SK-N-SH treated with all-trans-retinoic acid at 6 μM for 48 hours (cell line): ENCODE measurements around the gene CEP164.

Experiments used
- ATAC-seq: fragments of 200-7000 bp; cut with Tn5 transposase; 3 replicates; pipeline ENCODE4 v1.9.1; 2020; ENCODE audit warnings: mild to moderate bottlenecking, moderate library complexity
- ARNTL ChIP-seq: fragments of 450-650 bp; formaldehyde crosslinking; IDR thresholded peaks from 2 replicates; pipeline ENCODE4 v1.5.0; 2020; ENCODE audit warnings: low read depth, mild to moderate bottlenecking, moderate library complexity, borderline replicate concordance
- CREB5 ChIP-seq: fragments of 250-450 bp; sonication (Bioruptor Pico); IDR thresholded peaks from 2 replicates; pipeline ENCODE4 v1.5.1; 2020; ENCODE audit warnings: low read depth, mild to moderate bottlenecking, moderate library complexity
- CSDC2 ChIP-seq: fragments of 250-450 bp; sonication (Bioruptor Pico); IDR thresholded peaks from 2 replicates; pipeline ENCODE4 v1.5.0; 2020; ENCODE audit warnings: mild to moderate bottlenecking, moderate library complexity
- CSRNP3 ChIP-seq: fragments of 250-450 bp; sonication (Bioruptor Pico); IDR thresholded peaks from 2 replicates; pipeline ENCODE4 v1.5.1; 2021; ENCODE audit warnings: mild to moderate bottlenecking, moderate library complexity
- ESRRG ChIP-seq: fragments of 250-450 bp; sonication (Bioruptor Pico); IDR thresholded peaks from 2 replicates; pipeline ENCODE4 v1.6.1; 2021; ENCODE audit warnings: mild to moderate bottlenecking
- GLIS3 ChIP-seq: fragments of 250-450 bp; sonication (Bioruptor Pico); IDR thresholded peaks from 2 replicates; pipeline ENCODE4 v1.5.0; 2020; ENCODE audit warnings: mild to moderate bottlenecking, moderate library complexity
- ISL1 ChIP-seq: fragments of 250-450 bp; sonication (Bioruptor Pico); IDR thresholded peaks from 2 replicates; pipeline ENCODE4 v2.1.2; 2022; ENCODE audit warnings: mild to moderate bottlenecking, moderate library complexity
- OSR1 ChIP-seq: fragments of 250-450 bp; sonication (Bioruptor Pico); IDR thresholded peaks from 2 replicates; pipeline ENCODE4 v1.8.0; 2022; ENCODE audit warnings: moderate library complexity, mild to moderate bottlenecking, inconsistent platforms
- PATZ1 ChIP-seq: fragments of 250-450 bp; sonication (Bioruptor Pico); IDR thresholded peaks from 2 replicates; pipeline ENCODE4 v1.8.0; 2020; ENCODE audit warnings: mild to moderate bottlenecking, moderate library complexity, borderline replicate concordance
- POU6F1 ChIP-seq: fragments of 250-450 bp; sonication (Bioruptor Pico); IDR thresholded peaks from 2 replicates; pipeline ENCODE4 v1.8.0; 2021; ENCODE audit warnings: low read depth, mild to moderate bottlenecking, moderate library complexity, borderline replicate concordance
- PPARA ChIP-seq: fragments of 250-450 bp; sonication (Bioruptor Pico); IDR thresholded peaks from 2 replicates; pipeline ENCODE4 v1.5.0; 2020; ENCODE audit warnings: mild to moderate bottlenecking, borderline replicate concordance
- RARB ChIP-seq: fragments of 250-450 bp; sonication (Bioruptor Pico); IDR thresholded peaks from 2 replicates; pipeline ENCODE4 v1.8.0; 2021; ENCODE audit warnings: mild to moderate bottlenecking, moderate library complexity
- SNAI2 ChIP-seq: fragments of 250-450 bp; sonication (Bioruptor Pico); IDR thresholded peaks from 2 replicates; pipeline ENCODE4 v1.5.0; 2020; ENCODE audit warnings: mild to moderate bottlenecking, moderate library complexity
- TCF4 ChIP-seq: fragments of 250-450 bp; sonication (Bioruptor Pico); IDR thresholded peaks from 2 replicates; pipeline ENCODE4 v1.8.0; 2021; ENCODE audit warnings: mild to moderate bottlenecking, moderate library complexity, borderline replicate concordance
- TSHZ2 ChIP-seq: fragments of 250-450 bp; sonication (Bioruptor Pico); IDR thresholded peaks from 2 replicates; pipeline ENCODE4 v1.5.0; 2020; ENCODE audit warnings: mild to moderate bottlenecking, moderate library complexity
- ZC3H10 ChIP-seq: fragments of 250-450 bp; sonication (Bioruptor Pico); IDR thresholded peaks from 2 replicates; pipeline ENCODE4 v1.5.1; 2021; ENCODE audit warnings: mild to moderate bottlenecking, moderate library complexity
- ZFP3 ChIP-seq: fragments of 250-450 bp; sonication (Bioruptor Pico); IDR thresholded peaks from 2 replicates; pipeline ENCODE4 v1.5.0; 2020; ENCODE audit warnings: mild to moderate bottlenecking, moderate library complexity
- ZFP30 ChIP-seq: fragments of 450-650 bp; formaldehyde crosslinking; IDR thresholded peaks from 2 replicates; pipeline ENCODE4 v1.5.0; 2022; ENCODE audit warnings: mild to moderate bottlenecking, moderate library complexity
- ZNF565 ChIP-seq: fragments of 450-650 bp; formaldehyde crosslinking; conservative IDR thresholded peaks from 2 replicates; pipeline ENCODE4 v1.5.0; 2020; ENCODE audit warnings: low read depth, mild to moderate bottlenecking, moderate library complexity
- ZNF70 ChIP-seq: fragments of 450-650 bp; formaldehyde crosslinking; IDR thresholded peaks from 2 replicates; pipeline ENCODE4 v1.5.0; 2020; ENCODE audit warnings: mild to moderate bottlenecking, moderate library complexity
- ZNF8 ChIP-seq: fragments of 450-650 bp; formaldehyde crosslinking; IDR thresholded peaks from 2 replicates; pipeline ENCODE4 v1.5.0; 2020; ENCODE audit warnings: mild to moderate bottlenecking, moderate library complexity

CEP164 gene

GRCh38 chr11:117332843-117333242, 5.2 kb downstream of the CEP164 start:
- ATAC-seq: no peak
- no peak for TF ChIP-seq GLIS3 (CRISPR knock-in tag)
- no peak for TF ChIP-seq ZC3H10 (CRISPR knock-in tag)
- no peak for TF ChIP-seq OSR1
- no peak for TF ChIP-seq TCF4
- no peak for TF ChIP-seq ARNTL (CRISPR knock-in tag)

- TF ChIP-seq GLIS3 (CRISPR knock-in tag): no peak
- TF ChIP-seq SNAI2: no peak
- TF ChIP-seq ZFP3 (CRISPR knock-in tag): no peak
- no peak for TF ChIP-seq ESRRG (CRISPR knock-in tag)
- no peak for TF ChIP-seq ZC3H10 (CRISPR knock-in tag)
- TF ChIP-seq TSHZ2: no peak
- no peak for TF ChIP-seq CSDC2 (CRISPR knock-in tag)
- no peak for TF ChIP-seq CREB5 (CRISPR knock-in tag)
- TF ChIP-seq PATZ1 (CRISPR knock-in tag): no peak
- TF ChIP-seq OSR1: no peak
- no peak for TF ChIP-seq POU6F1
- TF ChIP-seq ZFP30 (CRISPR knock-in tag): no peak
- TF ChIP-seq ZNF70 (CRISPR knock-in tag): no peak
- no peak for TF ChIP-seq RARB (CRISPR knock-in tag)
- ATAC-seq: no peak
Observed at GRCh38 chr11:117333917-117334316, 6.3 kb downstream of the CEP164 start.

GRCh38 chr11:117334896-117335295, 7.2 kb downstream of the CEP164 start:
- no peak for ATAC-seq
- TF ChIP-seq ESRRG (CRISPR knock-in tag) (no peak), CREB5 (CRISPR knock-in tag) (no peak), ZNF8 (CRISPR knock-in tag) (no peak), ZFP30 (CRISPR knock-in tag) (no peak), POU6F1 (no peak), ZNF70 (CRISPR knock-in tag) (no peak), ISL1 (CRISPR knock-in tag) (no peak), OSR1 (no peak), CSRNP3 (CRISPR knock-in tag) (no peak), ZNF565 (CRISPR knock-in tag) (no peak), TSHZ2 (no peak), PATZ1 (CRISPR knock-in tag) (no peak), ZC3H10 (CRISPR knock-in tag) (no peak), PPARA (CRISPR knock-in tag) (no peak)
